Hepatocyte (in vitro differentiated cells): Measurements from ENCODE around the gene STARD8. TPM values are rescaled to one million over a fixed set of nuclear protein-coding genes. Genes with fewer than 3 reads are reported as not detected.

Source experiments
- DNase-seq: peaks from one replicate; pipeline ENCODE4 v3.0.0-alpha.2; 2016; ENCODE audit warnings: low spot score
- H2AFZ ChIP-seq: fragments of 200-600 bp; sonication (generic); 2 replicates; pipeline ENCODE4 v1.6.0; 2016; ENCODE audit warnings: antibody characterized with exemption, mild to moderate bottlenecking
- H3K27ac ChIP-seq: fragments of 200-600 bp; sonication (generic); 2 replicates; pipeline ENCODE4 v1.5.1; 2016; ENCODE audit warnings: mild to moderate bottlenecking
- H3K27me3 ChIP-seq: fragments of 200-600 bp; sonication (generic); 2 replicates; pipeline ENCODE4 v1.6.1; 2016
- H3K36me3 ChIP-seq: fragments of 200-600 bp; sonication (generic); replicated peaks from 2 replicates; pipeline ENCODE4 v1.5.1; 2016; ENCODE audit warnings: low read depth; ENCODE audit not compliant: insufficient read depth
- H3K4me1 ChIP-seq: fragments of 200-600 bp; sonication (generic); 2 replicates; pipeline ENCODE4 v1.5.1; 2016; ENCODE audit warnings: mild to moderate bottlenecking, moderate library complexity; ENCODE audit not compliant: insufficient read depth
- H3K4me2 ChIP-seq: fragments of 200-600 bp; sonication (generic); 2 replicates; pipeline ENCODE4 v1.6.0; 2016
- H3K4me3 ChIP-seq: fragments of 200-600 bp; sonication (generic); 2 replicates; pipeline ENCODE4 v1.5.1; 2016; ENCODE audit warnings: mild to moderate bottlenecking
- H3K79me2 ChIP-seq: fragments of 200-600 bp; sonication (generic); 2 replicates; pipeline ENCODE4 v1.6.0; 2017; ENCODE audit warnings: mild to moderate bottlenecking
- H3K9me2 ChIP-seq: fragments of 200-600 bp; sonication (generic); replicated peaks from 2 replicates; pipeline ENCODE4 v1.6.0; 2017; ENCODE audit warnings: mild to moderate bottlenecking; ENCODE audit not compliant: insufficient read depth
- H3K9me3 ChIP-seq: fragments of 200-600 bp; sonication (generic); 2 replicates; pipeline ENCODE4 v1.5.1; 2016; ENCODE audit warnings: low read depth, mild to moderate bottlenecking
- H4K20me1 ChIP-seq: fragments of 200-600 bp; sonication (generic); 2 replicates; pipeline ENCODE4 v1.6.0; 2016; ENCODE audit warnings: mild to moderate bottlenecking; ENCODE audit not compliant: insufficient read depth, poor library complexity, severe bottlenecking
- CTCF ChIP-seq: fragments of 200-600 bp; sonication (generic); IDR thresholded peaks from 2 replicates; pipeline ENCODE4 v1.5.1; 2016; ENCODE audit warnings: antibody characterized with exemption, mild to moderate bottlenecking; ENCODE audit not compliant: poor library complexity
- EZH2 ChIP-seq: fragments of 200-600 bp; sonication (generic); IDR thresholded peaks from 2 replicates; pipeline ENCODE4 v1.6.1; 2016; ENCODE audit warnings: antibody characterized with exemption, mild to moderate bottlenecking, borderline replicate concordance
- EZH2phosphoT487 ChIP-seq: fragments of 200-600 bp; sonication (generic); IDR thresholded peaks from one replicate; pipeline ENCODE4 v1.6.1; 2018; ENCODE audit warnings: antibody characterized with exemption, mild to moderate bottlenecking, low read depth, moderate library complexity; ENCODE audit not compliant: unreplicated experiment, severe bottlenecking
- WGBS: methylation state at CpG from one replicate; pipeline ENCODE4 v1.1.6; 2016; ENCODE audit warnings: low lambda C conversion rate; ENCODE audit errors: missing lambda C conversion rate; 5-methylcytosine and 5-hydroxymethylcytosine counted together
- polyA plus RNA-seq: library from polyadenylated mRNA; unstranded; fragments of >200 nt; fragmentation: Nextera tagmentation; extraction: Ambion mirVana; gene quantifications from 2 replicates; pipeline ENCODE4 v1.2.1, GENCODE V29; 2016
- total RNA-seq: library from RNA; depleted of rRNA; stranded (reverse); fragments of >200 nt; gene quantifications from 2 replicates; pipeline ENCODE4 v1.2.3, GENCODE V29; 2014

Gene STARD8
- total and polyA plus RNA-seq, 2 experiments from 2014 or later, result 1.1 to 3.3 TPM

DNA sequence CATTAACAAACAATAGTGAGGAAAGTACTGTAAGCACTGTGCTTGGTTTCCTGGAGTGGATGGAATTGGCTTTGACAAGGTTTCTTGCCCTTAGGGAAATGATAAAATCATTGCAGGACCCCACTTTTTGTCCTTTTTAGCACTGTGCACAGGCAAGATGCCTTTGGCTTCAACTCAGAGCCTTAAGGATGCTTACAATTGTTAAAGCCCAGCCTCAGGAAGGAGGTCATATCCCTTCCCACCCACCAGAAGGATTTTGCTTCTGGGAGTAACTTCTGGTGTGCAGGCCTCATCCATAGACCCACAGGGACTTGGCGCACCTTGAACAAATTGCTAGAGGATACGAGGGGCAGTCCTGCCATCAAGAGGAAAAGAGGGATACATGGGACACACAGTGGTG, 44.5 kb downstream of the STARD8 start:
- Histone ChIP-seq H3K4me2 (no peak overlapping the region), H3K9me2 (no peaks in the 10 kb centered on the region), H3K36me3 (no peaks in the 10 kb centered on the region), H2AFZ (no peak overlapping the region), H3K27ac (no peak overlapping the region), H3K4me3 (no peak overlapping the region), H3K9me3 (no peaks in the 10 kb centered on the region), H3K27me3 (no peaks in the 10 kb centered on the region), H3K79me2 (no peaks in the 10 kb centered on the region), H4K20me1 (no peaks in the 10 kb centered on the region), H3K4me1 (no peaks in the 10 kb centered on the region)
- TF ChIP-seq EZH2phosphoT487, result no peak
- TF ChIP-seq CTCF, result no peak
- no peak for TF ChIP-seq EZH2
- no peak for DNase-seq
- WGBS, result 91% methylated on average over 2 of the region's 2 CpGs

DNA sequence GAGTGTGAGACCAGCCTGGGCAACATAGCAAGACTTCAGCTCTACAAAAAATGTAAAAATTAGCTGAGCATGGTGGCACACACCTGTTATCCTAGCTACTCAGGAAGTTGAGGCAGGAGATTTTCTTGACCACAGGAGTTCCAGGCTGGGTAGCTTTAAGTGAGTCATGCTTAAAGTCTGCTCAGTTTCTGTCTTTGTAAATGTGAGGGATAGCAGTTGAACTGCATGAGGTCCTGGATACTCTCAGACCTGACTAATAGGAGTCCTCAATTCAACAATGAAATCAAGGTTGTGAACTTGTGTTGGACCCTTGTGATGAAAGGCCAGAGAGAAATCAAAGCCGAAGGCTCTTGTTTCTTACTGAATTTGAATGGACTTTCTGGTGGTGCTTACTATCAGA, 45.2 kb downstream of the STARD8 start:
- no peaks in the 10 kb centered on the region for H4K20me1 ChIP-seq
- no peak for TF ChIP-seq CTCF
- TF ChIP-seq EZH2phosphoT487, result no peak
- no peak for TF ChIP-seq EZH2
- H3K9me3 ChIP-seq, result no peaks in the 10 kb centered on the region
- no peaks in the 10 kb centered on the region for H3K9me2 ChIP-seq
- no peak overlapping the region for H3K4me2 ChIP-seq
- H3K27me3 ChIP-seq, result no peaks in the 10 kb centered on the region
- no peaks in the 10 kb centered on the region for H3K36me3 ChIP-seq
- H3K79me2 ChIP-seq, result no peaks in the 10 kb centered on the region
- no peak for DNase-seq
- no peak overlapping the region for H2AFZ ChIP-seq
- 100% methylated on average over 1 of the region's 1 CpG for WGBS
- H3K4me3 ChIP-seq, result no peak overlapping the region
- H3K4me1 ChIP-seq, result no peaks in the 10 kb centered on the region
- no peak overlapping the region for H3K27ac ChIP-seq

GRCh38 chrX:68693481-68694434, 46.3 kb downstream of the STARD8 start:
- Histone ChIP-seq H3K9me3 (no peaks in the 10 kb centered on the region), H3K27me3 (no peaks in the 10 kb centered on the region), H2AFZ (peak overlapping the region; percentile 50), H3K79me2 (no peaks in the 10 kb centered on the region), H3K9me2 (no peaks in the 10 kb centered on the region), H3K4me3 (peak overlapping the region; percentile 39), H3K36me3 (no peaks in the 10 kb centered on the region), H4K20me1 (no peaks in the 10 kb centered on the region), H3K4me2 (peak overlapping the region; percentile 88), H3K27ac (no peak overlapping the region), H3K4me1 (no peaks in the 10 kb centered on the region)
- 63% methylated on average over 61 of the region's 81 CpGs for WGBS
- DNase-seq, result peak; percentile 71
- TF ChIP-seq EZH2phosphoT487, result no peak
